Tibial artery (tissue), 4 donors: ENCODE data around the gene POLL.

ENCODE experiments used
- DNase-seq, 2 donors: peaks; one replicate each; pipeline ENCODE4 v3.0.0-alpha.2; 2019
- H3K27ac ChIP-seq, 2 donors: fragments of 200-600 bp; sonication (generic) in 1 of 2; 1 replicate in 1 of 2; 2 replicates in 1 of 2; pipeline ENCODE4 v1.5.1; 2018 to 2019; ENCODE audit warnings: mild to moderate bottlenecking in 1 of 2
- H3K27me3 ChIP-seq, 2 donors: fragments of 200-600 bp; sonication (generic) in 1 of 2; one replicate each; pipeline versions ENCODE4 v1.5.1 to v1.6.0; 2016 to 2019
- H3K36me3 ChIP-seq, 3 donors: fragments of 200-600 bp; sonication (generic) in 2 of 3; one replicate each; pipeline ENCODE4 v1.5.1; 2016 to 2019; ENCODE audit warnings: mild to moderate bottlenecking in 2 of 3
- H3K4me1 ChIP-seq, 4 donors: fragments of 200-600 bp; sonication (generic) in 2 of 4; 1 replicate in 3 of 4; 2 replicates in 1 of 4; pipeline ENCODE4 v1.5.1; 2016 to 2019
- H3K4me3 ChIP-seq, 2 donors: fragments of 200-600 bp; sonication (generic) in 1 of 2; 1 replicate in 1 of 2; 2 replicates in 1 of 2; pipeline ENCODE4 v1.5.1; 2018 to 2019; ENCODE audit warnings: mild to moderate bottlenecking in 2 of 2
- H3K9me3 ChIP-seq, 3 donors: fragments of 200-600 bp; sonication (generic) in 1 of 3; one replicate each; pipeline ENCODE4 v1.5.1; 2016 to 2019
- CTCF ChIP-seq, 2 experiments: fragments of 200-600 bp in 1 of 2; fragments of 450-650 bp in 1 of 2; IDR thresholded peaks; one replicate each; pipeline ENCODE4 v1.5.1; 2017 to 2019; ENCODE audit warnings: antibody characterized with exemption in 2 of 2, mild to moderate bottlenecking in 1 of 2, moderate library complexity in 1 of 2
- intact Hi-C: fragments of 100-400 bp; cut with DNase I; formaldehyde crosslinking; loops from one replicate; pipeline ENCODE4 v1.15.0; 2023; ENCODE audit warnings: low total_unique reads

Gene POLL

DNA sequence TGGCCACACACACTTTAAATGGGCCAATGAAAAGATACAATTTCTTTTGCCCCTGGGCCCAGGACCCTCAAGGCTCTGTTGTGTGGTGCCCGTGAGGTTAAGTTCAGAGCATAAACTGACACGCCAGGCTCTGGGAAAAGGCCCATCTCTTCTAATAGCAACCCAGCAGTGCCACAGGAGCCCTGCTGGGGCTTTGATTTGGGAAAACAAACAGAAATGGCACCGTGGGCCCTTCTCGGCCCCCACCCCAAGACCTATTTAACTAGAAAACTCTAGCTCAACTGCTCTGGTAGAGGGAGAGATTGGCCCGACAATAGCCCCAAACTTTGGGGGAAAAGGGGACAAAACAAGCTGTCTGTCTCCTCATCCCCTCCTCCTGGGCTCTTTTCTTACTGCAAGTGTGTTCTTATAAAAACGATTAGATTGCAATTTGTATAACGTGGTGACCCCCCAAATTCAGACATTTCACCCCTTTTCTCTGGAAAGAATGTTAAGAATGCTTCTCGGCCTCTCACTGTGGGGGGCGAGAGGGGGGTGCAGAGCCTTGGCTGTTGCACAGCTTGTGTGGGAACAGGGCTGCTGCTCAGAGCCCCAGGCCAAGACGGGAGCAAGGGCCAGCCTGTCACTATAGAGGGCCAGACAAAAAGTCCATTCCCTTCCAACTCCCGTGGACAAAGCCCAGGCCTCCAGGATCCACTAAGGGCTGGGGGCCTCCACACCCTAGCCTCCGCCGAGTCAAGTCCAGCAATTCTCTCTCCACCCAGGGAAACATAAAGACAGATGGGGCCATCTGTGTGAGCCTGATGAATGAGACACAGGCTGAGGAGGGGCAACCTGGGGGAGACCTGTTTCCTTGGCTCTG is 26.8 kb upstream of the POLL start:
- Histone ChIP-seq H3K27ac (no peak overlapping the region), H3K4me1 (peaks cover 0 to 4% (median 0%) of the 10 kb centered on the region in 4 donors), H3K36me3 (peaks cover 20 to 82% (median 23%) of the 10 kb centered on the region in 3 donors), H3K27me3 (no peaks in the 10 kb centered on the region), H3K4me3 (no peak overlapping the region), H3K9me3 (no peaks in the 10 kb centered on the region)
- TF ChIP-seq CTCF (IDR thresholded peaks at IDR 0.05): no peak
- intact Hi-C loops: no loop called here
- no peak for DNase-seq

GRCh38 chr10:101613646-101614045 is 25.6 kb upstream of the POLL start:
- Histone ChIP-seq H3K27ac (no peak overlapping the region), H3K36me3 (peaks cover 28 to 88% (median 35%) of the 10 kb centered on the region in 3 donors), H3K27me3 (no peaks in the 10 kb centered on the region), H3K4me1 (peaks cover 0 to 4% (median 0%) of the 10 kb centered on the region in 4 donors), H3K4me3 (no peak overlapping the region), H3K9me3 (no peaks in the 10 kb centered on the region)
- no peak for TF ChIP-seq CTCF (IDR thresholded peaks at IDR 0.05)
- intact Hi-C loops: no loop called here
- DNase-seq: no peak

DNA sequence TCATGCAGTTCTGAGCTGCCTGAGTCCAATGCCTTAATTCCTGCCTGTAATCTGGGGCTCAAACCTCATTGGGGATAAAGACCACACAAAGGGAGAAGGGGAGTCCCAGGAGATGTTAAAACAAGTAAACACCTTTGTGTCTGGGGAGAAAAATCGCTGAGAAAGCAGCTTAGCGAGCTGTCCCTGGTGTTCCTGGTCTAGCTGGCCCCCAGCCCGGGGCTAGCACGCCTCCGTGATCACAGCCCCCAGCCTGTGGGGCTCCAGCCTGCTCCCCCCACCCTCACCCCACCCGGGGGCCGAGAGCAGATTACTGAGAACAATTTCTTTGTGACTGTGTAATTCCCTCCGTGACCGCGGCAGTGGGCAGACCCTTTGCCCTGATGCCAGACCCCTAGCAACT is 24.8 kb upstream of the POLL start:
- H3K27me3 ChIP-seq: no peaks in the 10 kb centered on the region
- no peak overlapping the region for H3K4me3 ChIP-seq
- H3K4me1 ChIP-seq: peaks cover 0 to 4% (median 0%) of the 10 kb centered on the region in 4 donors
- H3K27ac ChIP-seq: no peak overlapping the region
- intact Hi-C loops: no loop called here
- no peaks in the 10 kb centered on the region for H3K9me3 ChIP-seq
- H3K36me3 ChIP-seq: peaks cover 32 to 88% (median 43%) of the 10 kb centered on the region in 3 donors
- no peak for TF ChIP-seq CTCF (IDR thresholded peaks at IDR 0.05)
- no peak for DNase-seq

DNA sequence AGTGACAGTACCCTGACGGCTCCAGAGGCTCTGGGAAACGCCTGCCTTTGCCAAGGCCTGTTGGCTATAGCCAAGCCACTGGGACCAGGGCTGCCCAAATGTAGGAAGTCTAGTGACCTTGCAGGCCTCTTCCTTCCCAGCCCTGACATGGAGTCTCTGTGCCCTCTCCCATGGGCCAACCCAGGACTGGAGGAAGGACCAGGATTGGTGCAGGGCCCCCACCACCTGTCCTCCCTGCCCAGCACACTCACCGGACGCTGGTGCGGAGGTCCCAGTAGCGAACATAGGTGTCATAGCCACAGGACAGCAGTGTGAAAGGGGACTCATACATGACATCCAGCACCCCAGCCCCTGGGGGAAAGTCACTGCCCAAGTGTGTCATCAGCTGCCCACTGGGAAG is 24.0 kb upstream of the POLL start:
- no peaks in the 10 kb centered on the region for H3K27me3 ChIP-seq
- H3K36me3 ChIP-seq: peaks cover 35 to 88% (median 51%) of the 10 kb centered on the region in 3 donors
- no peak overlapping the region for H3K4me3 ChIP-seq
- no peak overlapping the region for H3K27ac ChIP-seq
- no peak for TF ChIP-seq CTCF (IDR thresholded peaks at IDR 0.05)
- no peak for DNase-seq
- H3K9me3 ChIP-seq: no peaks in the 10 kb centered on the region
- intact Hi-C loops: no loop called here
- peaks cover 0 to 4% (median 0%) of the 10 kb centered on the region in 4 donors for H3K4me1 ChIP-seq

DNA sequence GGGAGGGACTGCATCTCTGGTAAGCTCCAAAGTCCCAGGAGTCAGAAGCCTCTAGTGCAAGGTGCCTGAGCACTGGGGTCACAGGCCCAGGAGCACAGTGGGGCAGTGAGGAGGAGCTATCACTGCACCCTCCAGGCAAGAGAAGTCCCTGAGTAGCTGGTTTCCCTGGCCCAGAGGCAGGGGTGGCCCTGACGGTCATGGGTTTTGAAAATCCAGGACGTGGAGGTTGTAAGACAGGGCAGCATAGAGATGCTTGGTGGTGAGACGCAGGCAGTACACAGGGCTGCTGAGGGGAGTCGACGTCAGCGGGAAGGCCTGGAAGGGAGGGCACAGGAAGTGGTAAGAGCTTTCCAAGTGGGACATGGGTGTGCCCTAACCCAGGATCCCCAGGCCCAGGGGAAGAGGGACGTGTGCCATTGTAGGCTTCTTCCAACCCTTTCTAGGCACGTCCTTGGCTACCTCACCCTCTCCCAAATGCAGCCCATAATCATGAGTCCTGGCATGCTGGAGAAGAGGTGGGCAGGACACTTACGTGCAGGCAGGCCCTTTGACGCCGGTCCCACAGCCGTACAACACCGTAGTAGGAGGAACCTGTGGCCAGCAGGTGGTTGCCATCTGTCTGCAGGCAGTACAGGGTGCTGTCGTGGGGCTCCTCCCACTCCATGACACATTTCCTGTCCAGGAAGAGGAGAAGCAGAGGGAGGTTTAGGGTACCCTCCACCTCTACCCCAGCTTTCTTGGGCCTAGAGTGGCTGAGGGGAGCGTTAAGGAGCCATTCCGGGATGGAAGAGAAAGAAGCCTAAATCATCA is 23.2 kb upstream of the POLL start:
- intact Hi-C loops: no loop called here

More for the DNA sequence above, 23.2 kb upstream of the POLL start:
- no peak for TF ChIP-seq CTCF (IDR thresholded peaks at IDR 0.05)
- Histone ChIP-seq H3K27ac (no peak overlapping the region), H3K36me3 (peaks cover 35 to 90% (median 58%) of the 10 kb centered on the region in 3 donors), H3K4me1 (peaks cover 0 to 4% (median 0%) of the 10 kb centered on the region in 4 donors), H3K4me3 (no peak overlapping the region), H3K27me3 (no peaks in the 10 kb centered on the region), H3K9me3 (no peaks in the 10 kb centered on the region)
- no peak for DNase-seq
